VCaP (cell line): Measurements from ENCODE around the gene RELCH.

Experiments
- H3K27ac ChIP-seq: fragments of 450-650 bp; 2 replicates; pipeline ENCODE4 v1.5.1; 2017
- CTCF ChIP-seq: fragments of 450-650 bp; conservative IDR thresholded peaks from 2 replicates; pipeline ENCODE4 v1.5.1; 2017; ENCODE audit warnings: mild to moderate bottlenecking, moderate library complexity

The RELCH gene

GRCh38 chr18:62329691-62330454, 142.8 kb downstream of the RELCH start:
- peak overlapping the region; percentile 86 for H3K27ac ChIP-seq
- TF ChIP-seq CTCF: no peak

GRCh38 chr18:62330650-62331049, 143.6 kb downstream of the RELCH start:
- no peak for TF ChIP-seq CTCF
- H3K27ac ChIP-seq: peak overlapping the region; percentile 86

- TF ChIP-seq CTCF: no peak
- no peak overlapping the region for H3K27ac ChIP-seq
These were observed 144.7 kb downstream of the RELCH start for GRCh38 chr18:62331581-62332356.

GRCh38 chr18:62332431-62332830, 145.4 kb downstream of the RELCH start:
- no peak for TF ChIP-seq CTCF

GRCh38 chr18:62332964-62333695, 146.1 kb downstream of the RELCH start:
- no peak for TF ChIP-seq CTCF
- no peak overlapping the region for H3K27ac ChIP-seq

More at GRCh38 chr18:62332431-62332830, 145.4 kb downstream of the RELCH start:
- H3K27ac ChIP-seq: no peak overlapping the region

- no peak for TF ChIP-seq CTCF
- H3K27ac ChIP-seq: no peak overlapping the region
These were observed 147.1 kb downstream of the RELCH start for GRCh38 chr18:62334120-62334519.

GRCh38 chr18:62335494-62335893, 148.4 kb downstream of the RELCH start:
- no peak overlapping the region for H3K27ac ChIP-seq
- no peak for TF ChIP-seq CTCF
